B cell (primary cell): ENCODE data around the gene DSG4.

Source experiments
- EZH2 ChIP-seq: IDR thresholded peaks from 2 replicates; pipeline ENCODE4 v1.6.1; 2012; ENCODE audit warnings: borderline replicate concordance, low read depth, mild to moderate bottlenecking, moderate library complexity, low read length; ENCODE audit not compliant: insufficient read depth, poor library complexity, severe bottlenecking
- TF ChIP-seq, protein P1 (sequence below): fragments of 200-600 bp; IDR thresholded peaks from one replicate; pipeline ENCODE4 v1.8.0; 2022; ENCODE audit warnings: antibody characterized with exemption, mild to moderate bottlenecking

DNA sequence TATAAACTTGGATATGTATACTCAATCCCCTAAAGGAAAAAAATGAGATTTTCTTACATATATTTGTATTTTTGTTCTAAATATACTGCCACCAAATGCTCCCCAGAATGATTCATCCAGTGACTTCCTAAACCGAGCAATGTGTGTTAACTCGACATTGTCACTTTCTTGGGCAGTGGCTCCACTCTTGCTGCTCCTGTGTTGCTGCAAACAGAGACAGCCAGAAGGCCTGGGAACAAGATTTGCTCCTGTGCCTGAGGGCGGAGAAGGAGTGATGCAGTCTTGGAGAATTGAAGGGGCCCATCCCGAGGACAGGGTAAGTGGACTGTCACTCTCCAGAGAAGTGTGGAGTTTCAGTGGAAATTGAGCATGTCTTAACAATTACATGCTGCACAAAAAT lies 32.7 kb downstream of the DSG4 start:
- TF ChIP-seq, protein P1, sequence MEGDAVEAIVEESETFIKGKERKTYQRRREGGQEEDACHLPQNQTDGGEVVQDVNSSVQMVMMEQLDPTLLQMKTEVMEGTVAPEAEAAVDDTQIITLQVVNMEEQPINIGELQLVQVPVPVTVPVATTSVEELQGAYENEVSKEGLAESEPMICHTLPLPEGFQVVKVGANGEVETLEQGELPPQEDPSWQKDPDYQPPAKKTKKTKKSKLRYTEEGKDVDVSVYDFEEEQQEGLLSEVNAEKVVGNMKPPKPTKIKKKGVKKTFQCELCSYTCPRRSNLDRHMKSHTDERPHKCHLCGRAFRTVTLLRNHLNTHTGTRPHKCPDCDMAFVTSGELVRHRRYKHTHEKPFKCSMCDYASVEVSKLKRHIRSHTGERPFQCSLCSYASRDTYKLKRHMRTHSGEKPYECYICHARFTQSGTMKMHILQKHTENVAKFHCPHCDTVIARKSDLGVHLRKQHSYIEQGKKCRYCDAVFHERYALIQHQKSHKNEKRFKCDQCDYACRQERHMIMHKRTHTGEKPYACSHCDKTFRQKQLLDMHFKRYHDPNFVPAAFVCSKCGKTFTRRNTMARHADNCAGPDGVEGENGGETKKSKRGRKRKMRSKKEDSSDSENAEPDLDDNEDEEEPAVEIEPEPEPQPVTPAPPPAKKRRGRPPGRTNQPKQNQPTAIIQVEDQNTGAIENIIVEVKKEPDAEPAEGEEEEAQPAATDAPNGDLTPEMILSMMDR = no peak
- TF ChIP-seq EZH2 = no peak
